ACC112 (cell line): ENCODE measurements around the gene KHSRP.

ENCODE experiments used
- H2AFZ ChIP-seq: fragments of 200-600 bp; sonication (generic); one replicate; pipeline ENCODE4 v1.6.0; 2017; ENCODE audit warnings: antibody characterized with exemption, low read length; ENCODE audit not compliant: unreplicated experiment
- H3K27ac ChIP-seq: fragments of 200-600 bp; sonication (generic); 2 replicates; pipeline ENCODE4 v1.5.1; 2014; ENCODE audit warnings: low read depth, mild to moderate bottlenecking, antibody characterized with exemption, low read length, moderate library complexity
- H3K27me3 ChIP-seq: fragments of 200-600 bp; sonication (generic); 2 replicates; pipeline ENCODE4 v1.6.1; 2014; ENCODE audit warnings: mild to moderate bottlenecking, antibody characterized with exemption, low read length, moderate library complexity, mixed read lengths; ENCODE audit not compliant: insufficient read depth
- H3K36me3 ChIP-seq: fragments of 200-600 bp; sonication (generic); 2 replicates; pipeline ENCODE4 v1.6.1; 2016; ENCODE audit warnings: mild to moderate bottlenecking, antibody characterized with exemption, low read length, moderate library complexity, mixed read lengths; ENCODE audit not compliant: insufficient read depth
- H3K4me1 ChIP-seq: fragments of 200-600 bp; sonication (generic); one replicate; pipeline ENCODE4 v1.6.1; 2016; ENCODE audit warnings: low read length, mixed read lengths; ENCODE audit not compliant: insufficient read depth, unreplicated experiment, control insufficient read depth
- H3K4me3 ChIP-seq: fragments of 200-600 bp; sonication (generic); 2 replicates; pipeline ENCODE4 v1.5.1; 2014; ENCODE audit warnings: mild to moderate bottlenecking, low read depth, low read length
- H3K79me2 ChIP-seq: fragments of 200-600 bp; sonication (generic); one replicate; pipeline ENCODE4 v1.6.0; 2016; ENCODE audit warnings: low read length; ENCODE audit not compliant: control insufficient read depth, unreplicated experiment, insufficient read depth

The KHSRP gene, protein sequence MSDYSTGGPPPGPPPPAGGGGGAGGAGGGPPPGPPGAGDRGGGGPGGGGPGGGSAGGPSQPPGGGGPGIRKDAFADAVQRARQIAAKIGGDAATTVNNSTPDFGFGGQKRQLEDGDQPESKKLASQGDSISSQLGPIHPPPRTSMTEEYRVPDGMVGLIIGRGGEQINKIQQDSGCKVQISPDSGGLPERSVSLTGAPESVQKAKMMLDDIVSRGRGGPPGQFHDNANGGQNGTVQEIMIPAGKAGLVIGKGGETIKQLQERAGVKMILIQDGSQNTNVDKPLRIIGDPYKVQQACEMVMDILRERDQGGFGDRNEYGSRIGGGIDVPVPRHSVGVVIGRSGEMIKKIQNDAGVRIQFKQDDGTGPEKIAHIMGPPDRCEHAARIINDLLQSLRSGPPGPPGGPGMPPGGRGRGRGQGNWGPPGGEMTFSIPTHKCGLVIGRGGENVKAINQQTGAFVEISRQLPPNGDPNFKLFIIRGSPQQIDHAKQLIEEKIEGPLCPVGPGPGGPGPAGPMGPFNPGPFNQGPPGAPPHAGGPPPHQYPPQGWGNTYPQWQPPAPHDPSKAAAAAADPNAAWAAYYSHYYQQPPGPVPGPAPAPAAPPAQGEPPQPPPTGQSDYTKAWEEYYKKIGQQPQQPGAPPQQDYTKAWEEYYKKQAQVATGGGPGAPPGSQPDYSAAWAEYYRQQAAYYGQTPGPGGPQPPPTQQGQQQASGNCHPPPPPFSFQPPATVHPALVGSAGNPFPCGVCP

GRCh38 chr19:6424195-6424938 lies at the start of gene KHSRP:
Gene KHSRP, minus strand, starts transcription at chr19:6424811. Its CDS starts 110 bp downstream, at chr19:6424701.
- Histone ChIP-seq H3K27ac (peak within 1 kb of the TSS; percentile 77), H3K4me1 (peaks cover 14% of the 10 kb centered on the region), H3K27me3 (no peaks in the 10 kb centered on the region), H2AFZ (peak within 1 kb of the TSS; percentile 29), H3K4me3 (peak within 1 kb of the TSS; percentile 98), H3K36me3 (no peaks in the 10 kb centered on the region), H3K79me2 (peaks cover 46% of the 10 kb centered on the region)

- H3K79me2 ChIP-seq = no peaks in the 10 kb centered on the region
- no peak overlapping the region for H3K4me3 ChIP-seq
- peaks cover 19% of the 10 kb centered on the region; the same call in 1 of the 2 replicates for H3K27me3 ChIP-seq
- no peaks in the 10 kb centered on the region for H3K4me1 ChIP-seq
- no peak overlapping the region for H3K27ac ChIP-seq
- H2AFZ ChIP-seq = no peak overlapping the region
- H3K36me3 ChIP-seq = no peaks in the 10 kb centered on the region
Observed at GRCh38 chr19:6473647-6474046, 49.0 kb upstream of the KHSRP start.

- Histone ChIP-seq H3K79me2 (no peaks in the 10 kb centered on the region), H3K4me3 (no peak overlapping the region), H3K36me3 (no peaks in the 10 kb centered on the region), H3K4me1 (no peaks in the 10 kb centered on the region), H3K27me3 (peaks cover 19% of the 10 kb centered on the region; the same call in 1 of the 2 replicates), H2AFZ (no peak overlapping the region), H3K27ac (no peak overlapping the region)
Observed at GRCh38 chr19:6472713-6473112, 48.1 kb upstream of the KHSRP start.

GRCh38 chr19:6471076-6471475 lies 46.5 kb upstream of the KHSRP start:
- Histone ChIP-seq H3K79me2 (no peaks in the 10 kb centered on the region), H3K27ac (no peak overlapping the region), H3K4me1 (no peaks in the 10 kb centered on the region), H3K27me3 (peaks cover 20% of the 10 kb centered on the region), H3K36me3 (no peaks in the 10 kb centered on the region), H2AFZ (no peak overlapping the region), H3K4me3 (no peak overlapping the region)

- no peaks in the 10 kb centered on the region for H3K36me3 ChIP-seq
- H3K27me3 ChIP-seq = peaks cover 15% of the 10 kb centered on the region
- no peak overlapping the region for H3K4me3 ChIP-seq
- no peak overlapping the region for H3K27ac ChIP-seq
- H3K4me1 ChIP-seq = no peaks in the 10 kb centered on the region
- no peak overlapping the region for H2AFZ ChIP-seq
- no peaks in the 10 kb centered on the region for H3K79me2 ChIP-seq
Observed at GRCh38 chr19:6470173-6470572, 45.6 kb upstream of the KHSRP start.

- no peaks in the 10 kb centered on the region for H3K4me1 ChIP-seq
- no peak overlapping the region for H3K27ac ChIP-seq
- H2AFZ ChIP-seq = no peak overlapping the region
- peaks cover 23% of the 10 kb centered on the region for H3K27me3 ChIP-seq
- H3K4me3 ChIP-seq = no peak overlapping the region
- H3K79me2 ChIP-seq = no peaks in the 10 kb centered on the region
- H3K36me3 ChIP-seq = no peaks in the 10 kb centered on the region
Observed at GRCh38 chr19:6467384-6467783, 42.8 kb upstream of the KHSRP start.

DNA sequence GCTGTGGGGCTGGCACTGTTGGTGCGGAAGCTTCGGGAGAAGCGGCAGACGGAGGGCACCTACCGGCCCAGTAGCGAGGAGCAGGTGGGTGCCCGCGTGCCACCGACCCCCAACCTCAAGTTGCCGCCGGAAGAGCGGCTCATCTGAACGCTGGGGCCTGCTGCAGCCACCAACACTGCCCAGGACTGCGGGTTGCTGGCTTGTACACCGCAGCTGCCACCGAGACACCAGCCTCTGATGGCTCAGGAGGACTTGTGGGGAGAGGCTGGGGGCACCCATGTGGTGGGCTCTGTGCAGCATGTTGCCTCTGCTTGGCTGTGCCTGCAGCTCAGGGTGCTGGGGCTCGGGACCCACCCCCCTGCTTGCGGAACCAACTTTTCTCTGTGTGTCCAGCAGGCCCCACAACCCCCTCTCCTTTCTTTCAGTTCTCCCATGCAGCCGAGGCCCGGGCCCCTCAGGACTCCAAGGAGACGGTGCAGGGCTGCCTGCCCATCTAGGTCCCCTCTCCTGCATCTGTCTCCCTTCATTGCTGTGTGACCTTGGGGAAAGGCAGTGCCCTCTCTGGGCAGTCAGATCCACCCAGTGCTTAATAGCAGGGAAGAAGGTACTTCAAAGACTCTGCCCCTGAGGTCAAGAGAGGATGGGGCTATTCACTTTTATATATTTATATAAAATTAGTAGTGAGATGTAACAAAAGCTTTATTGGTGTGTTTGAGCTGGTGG lies 42.1 kb upstream of the KHSRP start:
- Histone ChIP-seq H3K4me3 (no peak overlapping the region), H3K27me3 (peaks cover 23% of the 10 kb centered on the region), H3K27ac (no peak overlapping the region), H2AFZ (no peak overlapping the region), H3K4me1 (no peaks in the 10 kb centered on the region), H3K79me2 (no peaks in the 10 kb centered on the region), H3K36me3 (no peaks in the 10 kb centered on the region)

DNA sequence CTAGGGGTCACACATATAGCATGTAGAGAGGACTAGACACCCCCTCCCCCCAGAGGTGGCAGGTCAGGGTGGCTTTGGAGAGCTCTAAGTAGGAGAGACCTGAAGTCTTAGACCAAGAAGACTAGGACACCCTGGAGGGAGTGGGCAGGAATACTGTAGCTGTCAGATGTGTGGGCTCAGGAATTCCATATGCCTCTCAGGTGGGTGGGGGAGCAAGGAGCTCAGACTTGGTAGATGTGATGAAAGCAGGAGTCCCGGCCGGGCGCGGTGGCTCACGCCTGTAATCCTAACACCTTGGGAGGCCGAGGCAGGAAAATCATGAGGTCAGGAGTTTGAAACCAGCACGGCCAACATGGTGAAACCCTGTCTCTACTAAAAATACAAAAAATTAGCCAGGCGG lies 41.1 kb upstream of the KHSRP start:
- no peak overlapping the region for H3K27ac ChIP-seq
- no peak overlapping the region for H3K4me3 ChIP-seq
- no peak overlapping the region for H2AFZ ChIP-seq
- H3K27me3 ChIP-seq = peaks cover 23% of the 10 kb centered on the region
- H3K4me1 ChIP-seq = no peaks in the 10 kb centered on the region
- H3K36me3 ChIP-seq = no peaks in the 10 kb centered on the region
- no peaks in the 10 kb centered on the region for H3K79me2 ChIP-seq

- H3K36me3 ChIP-seq = no peaks in the 10 kb centered on the region
- H2AFZ ChIP-seq = no peak overlapping the region
- H3K4me3 ChIP-seq = no peak overlapping the region
- H3K27ac ChIP-seq = no peak overlapping the region
- peaks cover 23% of the 10 kb centered on the region for H3K27me3 ChIP-seq
- H3K4me1 ChIP-seq = no peaks in the 10 kb centered on the region
- no peaks in the 10 kb centered on the region for H3K79me2 ChIP-seq
Observed at GRCh38 chr19:6465006-6465405, 40.4 kb upstream of the KHSRP start.
